Breast epithelium (tissue), 4 donors: ENCODE measurements around the gene IGF2. TPM values are rescaled to one million over a fixed set of nuclear protein-coding genes. Genes with fewer than 3 reads are reported as not detected.
A peak's percentile ranks its signal among the peaks of the same experiment; 100 is the strongest.

Experiments
- DNase-seq, 2 donors: peaks; one replicate each; pipeline ENCODE4 v3.0.0-alpha.2; 2019; ENCODE audit warnings: low spot score in 2 of 2
- H3K27ac ChIP-seq, 2 donors: fragments of 200-600 bp; sonication (generic) in 1 of 2; one replicate each; pipeline ENCODE4 v1.5.1; 2016 to 2019; ENCODE audit warnings: mild to moderate bottlenecking in 1 of 2
- H3K27me3 ChIP-seq, 2 donors: fragments of 200-600 bp; sonication (generic) in 1 of 2; one replicate each; pipeline versions ENCODE4 v1.5.1 to v1.6.0; 2017 to 2019; ENCODE audit warnings: control low read depth in 1 of 2, mild to moderate bottlenecking in 1 of 2
- H3K36me3 ChIP-seq: fragments of 200-600 bp; one replicate; pipeline ENCODE4 v1.5.1; 2019
- H3K4me1 ChIP-seq, 2 donors: fragments of 200-600 bp; sonication (generic); one replicate each; pipeline ENCODE4 v1.5.1; 2016 to 2019; ENCODE audit warnings: control low read depth in 1 of 2
- H3K4me3 ChIP-seq, 3 donors: fragments of 200-600 bp; sonication (generic); 1 replicate in 2 of 3; 2 replicates in 1 of 3; pipeline ENCODE4 v1.5.1; 2016 to 2019; ENCODE audit warnings: mild to moderate bottlenecking in 3 of 3, moderate library complexity in 2 of 3
- H3K9me3 ChIP-seq, 2 donors: fragments of 200-600 bp; sonication (generic) in 1 of 2; one replicate each; pipeline ENCODE4 v1.5.1; 2016 to 2019; ENCODE audit warnings: control low read depth in 1 of 2
- CTCF ChIP-seq, 3 donors: fragments of 450-650 bp; IDR thresholded peaks; one replicate each; pipeline ENCODE4 v1.5.1; 2016 to 2017; ENCODE audit warnings: antibody characterized with exemption in 3 of 3, mild to moderate bottlenecking in 3 of 3, moderate library complexity in 3 of 3
- POLR2A ChIP-seq: fragments of 450-650 bp; IDR thresholded peaks from one replicate; pipeline ENCODE4 v1.6.1; 2016; ENCODE audit warnings: antibody characterized with exemption, mild to moderate bottlenecking, moderate library complexity
- POLR2AphosphoS5 ChIP-seq, 3 donors: sonication (generic); formaldehyde crosslinking; IDR thresholded peaks; one replicate each; pipeline ENCODE4 v1.6.1; 2017; ENCODE audit warnings: antibody characterized with exemption in 3 of 3
- intact Hi-C: fragments of 100-400 bp; cut with DNase I; formaldehyde crosslinking; loops from one replicate; pipeline ENCODE4 v1.15.1; 2023; ENCODE audit warnings: low total_unique reads
- total RNA-seq, 3 donors: library from RNA; depleted of rRNA; stranded (reverse); fragments of >200 nt; gene quantifications; one replicate each; pipeline ENCODE4 v1.1.0, GENCODE V29; 2016

The IGF2 gene
- 10 to 100 TPM; 13.6 to 65.7 (median 65.2) TPM for total RNA-seq

- Histone ChIP-seq H3K27ac (peak within 1 kb of the TSS in 1 of 2 donors; percentile 81), H3K4me3 (peak within 1 kb of the TSS; percentile 32 to 73 (median 46)), H3K36me3 (no peaks in the 10 kb centered on the region), H3K4me1 (peaks cover 8 to 17% of the 10 kb centered on the region in 2 donors), H3K9me3 (no peaks in the 10 kb centered on the region), H3K27me3 (peaks cover 17 to 91% of the 10 kb centered on the region in 2 donors)
- intact Hi-C loops = no loop called here
- no peak for DNase-seq
- TF ChIP-seq POLR2A = no peak
Observed at GRCh38 chr11:2139123-2139521, at the start of gene IGF2. TSS of gene IGF2 (minus strand) at chr11:2139389. CDS start at chr11:2135523, 3,866 bp downstream.

- intact Hi-C loops = loop anchor here (5.0 kb wide), 1 partner anchor 224 kb away; no protein-coding TSS in a partner anchor
- H3K4me1 ChIP-seq = no peaks in the 10 kb centered on the region
- TF ChIP-seq POLR2AphosphoS5 (IDR thresholded peaks at IDR 0.05) = no peak
- no peak for TF ChIP-seq CTCF (IDR thresholded peaks at IDR 0.05)
- no peak for TF ChIP-seq POLR2A
- no peaks in the 10 kb centered on the region for H3K36me3 ChIP-seq
- H3K4me3 ChIP-seq = no peak overlapping the region
- DNase-seq = no peak
- H3K9me3 ChIP-seq = no peaks in the 10 kb centered on the region
- H3K27me3 ChIP-seq = peaks cover 0 to 16% of the 10 kb centered on the region in 2 donors
- H3K27ac ChIP-seq = no peak overlapping the region
Observed at GRCh38 chr11:2188745-2189144, 49.6 kb upstream of the IGF2 start.

- Histone ChIP-seq H3K27me3 (peaks cover 0 to 16% of the 10 kb centered on the region in 2 donors), H3K4me1 (no peaks in the 10 kb centered on the region), H3K27ac (no peak overlapping the region), H3K9me3 (no peaks in the 10 kb centered on the region), H3K4me3 (no peak overlapping the region), H3K36me3 (no peaks in the 10 kb centered on the region)
- DNase-seq = no peak
- intact Hi-C loops = loop anchor here (5.0 kb wide), 1 partner anchor 225 kb away; no protein-coding TSS in a partner anchor
- no peak for TF ChIP-seq POLR2AphosphoS5 (IDR thresholded peaks at IDR 0.05)
- no peak for TF ChIP-seq CTCF (IDR thresholded peaks at IDR 0.05)
- no peak for TF ChIP-seq POLR2A
Observed at GRCh38 chr11:2187280-2187707, 48.1 kb upstream of the IGF2 start.

- Histone ChIP-seq H3K27me3 (peaks cover 0 to 20% of the 10 kb centered on the region in 2 donors), H3K4me1 (no peaks in the 10 kb centered on the region), H3K4me3 (no peak overlapping the region), H3K9me3 (no peaks in the 10 kb centered on the region), H3K36me3 (no peaks in the 10 kb centered on the region), H3K27ac (no peak overlapping the region)
- no peak for DNase-seq
- no peak for TF ChIP-seq POLR2AphosphoS5 (IDR thresholded peaks at IDR 0.05)
- TF ChIP-seq CTCF (IDR thresholded peaks at IDR 0.05) = peak in 2 of 3 donors; percentile 10 to 45
- TF ChIP-seq POLR2A = no peak
- intact Hi-C loops = loop anchor here (5.0 kb wide), 1 partner anchor 226 kb away; no protein-coding TSS in a partner anchor
Observed at GRCh38 chr11:2186669-2187279, 47.6 kb upstream of the IGF2 start.

GRCh38 chr11:2185324-2186085 is 46.3 kb upstream of the IGF2 start:
- no peak for DNase-seq
- intact Hi-C loops = loop anchor here (5.0 kb wide), 1 partner anchor 227 kb away; no protein-coding TSS in a partner anchor
- Histone ChIP-seq H3K4me3 (no peak overlapping the region), H3K36me3 (no peaks in the 10 kb centered on the region), H3K9me3 (no peaks in the 10 kb centered on the region), H3K4me1 (no peaks in the 10 kb centered on the region), H3K27me3 (peaks cover 0 to 14% of the 10 kb centered on the region in 2 donors), H3K27ac (no peak overlapping the region)
- TF ChIP-seq CTCF (IDR thresholded peaks at IDR 0.05) (no peak), POLR2A (no peak), POLR2AphosphoS5 (IDR thresholded peaks at IDR 0.05) (no peak)
